ENCODE results near the gene RIN3.

RIN3 gene

DNA sequence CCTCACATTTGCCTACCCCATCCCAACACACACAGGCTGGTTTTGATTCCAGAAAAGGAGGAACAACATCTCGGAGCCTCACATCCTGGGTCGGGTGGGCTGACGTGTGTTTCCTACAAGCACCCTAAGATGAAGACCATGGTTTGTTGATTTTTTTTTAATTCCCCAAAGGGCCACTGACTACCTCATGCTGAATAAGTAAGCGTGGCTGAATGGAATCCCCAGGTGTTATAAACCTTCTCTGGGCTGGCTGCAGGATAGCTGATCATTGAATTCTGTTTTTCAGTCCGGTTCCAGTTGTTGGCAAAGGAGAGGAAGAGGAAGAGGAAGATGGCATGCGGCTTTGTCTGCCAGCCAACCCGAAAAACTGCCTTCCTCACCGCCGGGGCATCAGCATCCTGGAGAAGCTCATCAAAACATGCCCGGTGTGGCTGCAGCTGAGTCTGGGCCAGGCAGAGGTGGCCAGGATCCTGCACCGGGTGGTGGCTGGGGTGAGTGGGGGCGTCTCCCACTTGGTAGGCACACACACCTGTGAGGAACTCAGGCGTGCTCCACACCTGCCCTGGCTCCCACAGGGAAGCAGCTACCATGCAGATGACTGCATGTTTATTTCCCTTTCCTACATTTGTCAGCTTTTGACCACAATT, 42.0 kb downstream of the RIN3 start:
- DNase-seq (ENCODE audit: low read depth in 2 of 2): no peak

DNA sequence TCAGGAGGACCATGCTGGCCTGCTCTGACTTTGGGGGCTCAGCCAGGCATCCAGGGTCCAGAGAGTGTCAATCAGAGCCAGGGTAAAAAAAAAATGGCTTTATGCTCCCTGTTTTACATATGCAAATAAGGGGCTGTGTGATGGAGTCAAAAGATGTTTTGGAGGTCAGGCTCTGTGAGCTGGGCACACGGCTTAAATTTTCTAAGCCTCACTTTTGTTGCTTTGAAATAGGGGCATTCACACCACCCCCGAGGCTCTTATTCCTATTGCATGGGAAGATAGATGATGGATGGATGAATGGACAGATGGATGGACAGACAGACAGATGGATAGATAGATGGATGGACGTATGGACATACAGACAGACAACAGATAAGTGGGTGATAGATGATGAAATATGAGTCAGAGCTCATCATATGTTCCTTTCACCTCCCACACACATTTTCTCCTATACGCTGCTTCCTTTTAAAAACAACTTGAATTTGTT, 42.7 kb downstream of the RIN3 start:
- no peak for DNase-seq (ENCODE audit: low read depth in 2 of 2)

DNA sequence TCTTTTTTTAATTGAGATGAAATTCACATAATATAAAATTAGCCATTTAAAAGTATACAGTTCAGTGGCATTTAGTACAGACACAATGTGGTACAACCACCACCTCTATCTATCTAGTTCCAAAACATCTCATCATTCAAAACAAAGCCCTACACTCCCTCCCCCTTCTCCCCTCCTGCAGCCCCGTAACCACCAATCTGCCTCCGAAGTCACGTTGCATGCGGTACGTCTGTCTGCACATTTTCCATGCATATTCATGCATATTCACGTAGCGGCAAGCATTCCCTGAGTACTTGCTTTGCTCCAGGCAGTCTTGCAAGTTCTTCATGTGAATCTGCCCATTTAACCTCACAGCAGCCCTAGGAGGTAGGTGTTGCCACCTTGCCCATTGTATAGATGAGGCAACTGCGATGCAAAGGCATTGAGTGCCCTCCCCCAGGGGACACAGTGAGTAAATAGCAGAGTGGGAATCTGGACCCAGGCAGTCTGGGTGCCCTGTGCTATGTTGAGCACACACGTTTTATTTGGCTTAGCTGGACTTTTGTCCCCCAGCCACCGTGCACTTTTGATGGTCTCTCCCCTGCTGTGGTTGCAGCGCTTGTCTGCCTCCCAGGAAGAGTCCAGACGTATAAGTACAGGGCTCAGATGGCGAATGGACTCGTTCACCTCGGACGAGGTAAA, 43.4 kb downstream of the RIN3 start:
- no peak for DNase-seq (ENCODE audit: low read depth in 2 of 2)

DNA sequence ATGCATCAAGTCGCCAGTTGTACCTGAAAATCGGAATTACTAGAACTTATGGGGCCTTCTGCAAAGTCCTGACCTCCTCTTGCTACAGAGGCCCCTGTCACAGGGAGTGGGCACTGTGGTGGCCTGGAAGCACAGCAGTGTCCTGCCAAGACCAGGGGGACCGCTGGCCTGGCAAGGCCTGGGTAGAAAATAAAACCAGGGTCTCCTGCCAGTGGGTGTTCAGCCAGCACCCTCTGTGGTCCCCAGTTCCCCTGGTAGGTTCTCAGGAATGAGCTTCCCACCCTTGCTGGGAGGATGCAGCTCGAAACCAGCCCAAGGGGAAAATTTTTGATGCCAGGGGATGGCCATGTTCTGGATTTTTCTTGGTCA, 43.9 kb downstream of the RIN3 start:
- DNase-seq (ENCODE audit: low read depth in 2 of 2): no peak

DNA sequence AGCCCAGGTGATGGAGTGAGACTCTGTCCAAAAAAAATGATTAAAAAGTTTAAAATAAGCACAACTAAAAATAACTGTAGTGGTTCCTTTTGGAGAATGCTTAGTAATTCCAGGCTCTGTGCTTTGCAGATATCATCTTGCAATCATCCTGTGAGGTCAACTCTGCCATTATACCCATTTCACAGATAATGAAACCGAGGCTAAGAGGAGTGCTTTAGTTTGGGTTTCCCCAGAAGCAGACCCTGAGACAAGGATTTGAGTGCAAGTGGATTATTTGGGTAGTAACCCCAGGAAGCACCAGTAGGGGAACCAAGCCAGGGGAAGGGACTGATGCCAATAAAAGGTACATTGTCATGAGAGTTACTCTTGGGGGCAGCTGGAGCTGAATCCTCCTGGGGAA, 44.7 kb downstream of the RIN3 start:
- no peak for DNase-seq (ENCODE audit: low read depth in 2 of 2)

DNA sequence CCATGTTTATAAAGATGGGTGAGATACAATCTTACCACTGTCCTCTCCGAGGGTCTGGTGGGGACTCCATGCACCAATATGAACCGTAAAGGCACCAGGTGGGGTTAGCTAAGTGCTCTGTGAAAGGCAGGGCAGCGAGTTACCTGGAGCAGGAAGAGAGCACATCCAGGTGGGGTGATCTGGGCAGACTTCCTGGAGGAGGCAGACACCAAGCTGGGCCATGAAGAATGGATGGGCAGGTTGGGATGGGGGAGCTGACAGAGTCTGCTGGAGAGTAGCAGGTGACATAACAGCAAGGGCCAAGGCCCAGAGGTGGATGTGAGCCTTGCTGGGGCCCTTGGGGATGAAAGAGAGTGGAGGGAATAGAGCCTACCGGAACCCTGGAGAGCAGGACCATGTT, 45.9 kb downstream of the RIN3 start:
- no peak for DNase-seq (ENCODE audit: low read depth in 2 of 2)

DNA sequence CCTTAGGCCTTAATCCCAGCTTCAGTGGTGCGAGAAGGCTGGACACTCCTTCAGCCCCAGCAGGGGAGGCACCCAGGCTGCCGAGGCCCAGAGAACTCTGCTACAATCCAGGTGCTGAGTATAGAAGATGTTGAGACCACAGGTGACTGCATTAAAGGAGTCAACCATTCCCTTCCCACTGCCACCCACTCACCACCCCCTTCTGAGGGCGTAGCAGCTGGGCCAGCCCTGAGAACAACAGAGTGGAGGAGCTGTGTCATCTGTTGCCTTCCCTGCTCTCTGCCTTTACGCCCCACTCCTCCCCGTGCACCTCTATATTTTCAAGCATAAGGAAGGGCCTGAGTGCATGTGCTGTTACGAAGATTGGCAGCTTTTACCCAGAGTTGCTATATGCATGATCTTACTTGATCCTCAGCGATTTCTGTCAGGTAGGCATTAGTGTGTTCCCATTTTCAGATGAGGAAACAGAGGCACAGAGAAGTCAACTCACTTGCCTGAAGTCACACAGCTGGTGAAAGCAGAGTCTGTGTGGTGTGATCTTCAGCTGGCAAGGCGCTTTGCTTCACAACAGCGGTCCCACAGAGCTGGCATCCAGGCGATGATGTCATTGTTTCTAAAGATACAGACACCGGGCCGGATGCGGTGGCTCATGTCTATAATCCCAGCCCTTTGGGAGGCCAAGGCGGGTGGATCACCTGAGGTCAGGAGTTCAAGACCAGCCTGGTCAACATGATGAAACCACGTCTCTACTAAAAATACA, 46.7 kb downstream of the RIN3 start:
- no peak for DNase-seq (ENCODE audit: low read depth in 2 of 2)

DNA sequence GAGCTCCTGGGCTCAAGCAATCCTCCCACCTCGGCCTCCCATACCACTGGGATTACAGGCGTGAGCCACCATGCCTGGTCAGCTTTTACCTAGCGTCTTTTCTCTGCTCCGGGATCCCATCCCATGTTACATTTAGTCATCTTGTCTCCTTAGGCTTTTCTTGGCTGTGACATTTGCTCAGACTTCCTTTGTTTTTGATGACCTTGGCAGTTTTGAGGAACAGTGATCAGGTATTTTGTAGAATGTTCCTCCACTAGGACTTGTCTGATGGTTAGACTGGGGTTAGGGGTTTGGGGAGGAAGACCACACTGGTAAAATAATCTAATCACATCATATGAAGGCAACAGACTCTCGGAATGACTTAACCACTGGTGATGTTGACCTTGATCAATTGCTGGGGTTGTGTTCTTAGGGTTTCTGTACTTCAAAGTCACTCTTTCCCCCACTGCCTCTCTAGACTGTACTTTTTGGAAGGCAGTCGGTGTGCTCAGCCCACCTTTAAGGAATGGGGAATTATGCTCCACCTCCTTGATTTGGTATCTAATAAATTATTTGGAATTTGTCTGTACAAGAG, 48.4 kb downstream of the RIN3 start:
- DNase-seq (ENCODE audit: low read depth in 2 of 2): no peak

DNA sequence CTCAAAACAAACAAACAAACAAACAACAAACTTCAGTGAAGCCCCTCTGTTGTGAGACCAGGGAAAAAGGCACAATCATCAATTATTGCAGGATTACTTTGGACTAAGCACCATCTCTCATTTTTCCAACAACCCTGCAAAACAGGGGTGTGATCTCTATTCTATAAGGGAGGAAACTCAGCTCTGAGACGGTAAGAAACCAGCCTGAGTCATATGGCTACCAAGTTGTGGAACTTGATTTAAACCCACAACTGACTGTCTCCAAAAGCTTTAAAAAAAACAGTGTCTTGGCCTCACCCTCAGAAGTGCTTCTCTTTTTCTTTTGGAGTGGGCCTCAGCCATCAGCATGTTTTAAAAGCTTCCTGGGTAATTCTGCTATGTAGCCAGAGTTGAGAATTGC, 49.8 kb downstream of the RIN3 start:
- DNase-seq (ENCODE audit: low read depth in 2 of 2): no peak

DNA sequence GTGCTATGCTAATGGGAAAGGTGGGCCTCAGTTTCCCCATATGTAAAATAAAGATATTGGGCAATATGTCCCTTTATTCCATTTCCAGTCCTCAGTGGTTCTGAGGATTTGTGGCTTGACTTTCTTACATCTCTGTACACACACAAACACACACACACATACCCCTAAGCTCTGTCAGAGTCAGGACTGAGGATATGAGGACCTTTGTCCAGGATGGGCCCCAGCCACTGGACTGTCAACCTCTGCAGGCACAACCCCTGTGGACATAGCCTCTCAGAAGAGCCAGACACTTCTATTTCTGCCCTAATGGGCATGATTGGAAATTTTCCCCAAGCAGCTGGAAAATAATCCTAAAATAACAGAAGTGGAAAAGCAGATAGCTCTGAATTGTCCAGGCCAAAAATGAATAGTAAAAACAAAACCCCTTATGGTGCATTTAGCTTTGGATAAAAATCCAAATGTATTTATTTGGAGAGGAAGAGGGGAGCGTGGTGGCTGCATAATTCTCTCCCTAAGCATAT, 50.2 kb downstream of the RIN3 start:
- DNase-seq (ENCODE audit: low read depth in 2 of 2): no peak

DNA sequence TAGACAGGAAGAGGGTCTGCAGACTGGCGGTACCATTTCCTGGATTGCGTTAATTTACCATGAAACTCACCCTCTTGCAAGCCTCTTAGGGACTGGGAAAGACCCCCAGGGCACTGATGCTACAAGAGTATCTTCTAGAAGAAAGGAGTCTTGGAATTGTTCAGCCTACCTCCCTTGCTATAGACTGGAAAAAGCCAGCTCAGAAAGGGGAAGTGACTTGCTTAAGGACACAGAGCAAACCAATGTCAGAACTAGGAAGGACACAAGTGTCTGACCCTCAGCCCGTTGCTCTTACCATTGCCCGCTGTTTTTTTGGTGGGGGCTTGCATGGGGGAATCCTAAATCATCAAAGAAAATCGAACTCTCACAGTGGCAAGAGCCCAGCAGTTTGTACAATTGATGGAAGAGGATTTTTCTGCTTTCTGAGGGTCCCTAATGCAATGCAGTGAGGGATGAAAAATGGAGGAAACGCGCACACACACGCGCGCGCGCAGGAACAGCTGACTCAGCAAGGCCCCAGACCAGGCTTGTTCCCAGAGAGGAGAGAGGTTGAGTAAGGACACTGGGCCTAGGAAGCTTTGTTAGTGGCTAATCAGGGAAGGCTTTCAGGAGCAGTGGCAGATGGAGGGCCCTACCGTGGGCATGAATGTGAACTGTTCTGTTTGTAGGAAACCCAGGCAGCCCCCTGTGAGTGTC, 50.9 kb downstream of the RIN3 start:
- no peak for DNase-seq (ENCODE audit: low read depth in 2 of 2)

DNA sequence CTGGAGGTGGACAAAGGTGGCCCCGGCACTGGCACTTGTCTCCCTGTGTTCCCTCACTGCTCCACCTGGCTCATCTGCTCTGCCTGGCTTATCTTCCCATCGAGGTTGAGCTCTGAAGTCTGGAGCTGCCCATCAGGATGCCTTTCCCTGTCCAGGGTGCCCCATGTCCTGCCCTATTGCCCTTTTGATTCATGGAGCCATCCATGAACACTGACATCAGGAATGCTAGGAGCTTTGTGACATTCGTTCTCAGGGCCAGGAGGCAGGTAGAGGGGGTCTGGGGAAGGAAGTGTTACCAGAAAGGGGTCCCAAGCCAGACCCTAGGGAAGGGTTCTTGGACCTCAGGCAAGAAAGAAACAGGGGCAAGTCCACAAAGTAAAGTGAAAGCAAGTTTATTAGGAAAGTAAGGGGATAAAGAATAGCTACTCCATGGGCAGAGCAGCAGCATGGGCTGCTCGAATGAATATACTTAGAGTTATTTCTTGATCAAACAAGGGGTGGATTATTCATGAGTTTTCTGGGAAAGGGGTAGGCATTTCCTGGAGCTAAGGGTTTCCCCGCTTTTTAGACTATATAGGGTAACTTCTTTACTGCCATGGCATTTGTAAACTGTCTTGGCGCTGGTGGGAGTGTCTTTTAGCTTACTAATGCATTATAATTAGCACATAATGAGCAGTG, 51.6 kb downstream of the RIN3 start:
- DNase-seq (ENCODE audit: low read depth in 2 of 2): no peak

DNA sequence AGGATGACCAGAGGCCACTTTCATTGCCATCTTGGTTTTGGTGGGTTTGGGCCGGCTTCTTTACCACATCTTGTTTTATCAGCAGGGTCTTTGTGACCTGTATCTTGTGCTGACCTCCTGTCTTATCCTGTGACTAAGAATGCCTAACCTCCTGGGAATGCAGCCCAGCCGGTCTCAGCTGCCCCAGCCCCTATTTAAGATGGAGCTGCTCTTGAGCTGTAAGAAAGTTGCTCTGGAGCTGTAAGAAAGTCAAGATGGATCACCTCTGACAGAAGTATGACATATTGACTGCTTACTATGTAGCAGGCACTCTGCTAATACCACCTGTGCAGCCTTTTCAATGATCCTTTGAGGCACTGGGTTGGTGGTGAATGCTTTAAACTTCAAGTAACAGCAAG, 52.1 kb downstream of the RIN3 start:
- DNase-seq (ENCODE audit: low read depth in 2 of 2): no peak

DNA sequence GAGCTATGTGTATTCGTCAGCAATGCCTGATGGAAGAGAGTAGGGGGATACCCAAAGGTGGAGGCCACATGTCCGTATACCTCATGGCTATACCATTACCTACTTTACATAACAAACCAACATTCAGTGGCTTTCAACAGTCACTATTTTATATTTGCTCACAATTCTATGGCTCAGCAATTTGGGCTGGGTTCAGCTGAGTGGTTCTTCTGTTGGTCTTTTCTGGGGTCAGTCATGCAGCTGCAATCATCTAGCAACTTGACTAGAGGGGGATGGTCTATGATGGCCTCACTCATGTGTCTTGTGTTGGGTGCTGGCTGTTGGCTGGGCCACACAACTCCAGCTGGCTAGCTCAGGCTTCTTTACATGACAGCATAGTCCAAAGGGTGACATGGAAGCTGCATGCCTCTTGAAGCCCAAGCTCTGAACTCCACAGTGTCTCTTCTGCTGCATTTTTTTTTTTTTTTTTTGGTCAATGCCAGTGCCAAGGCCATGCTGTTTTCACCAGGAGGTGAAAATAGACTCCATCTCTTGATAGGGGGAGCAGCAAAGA, 53.7 kb downstream of the RIN3 start:
- DNase-seq (ENCODE audit: low read depth in 2 of 2): no peak

DNA sequence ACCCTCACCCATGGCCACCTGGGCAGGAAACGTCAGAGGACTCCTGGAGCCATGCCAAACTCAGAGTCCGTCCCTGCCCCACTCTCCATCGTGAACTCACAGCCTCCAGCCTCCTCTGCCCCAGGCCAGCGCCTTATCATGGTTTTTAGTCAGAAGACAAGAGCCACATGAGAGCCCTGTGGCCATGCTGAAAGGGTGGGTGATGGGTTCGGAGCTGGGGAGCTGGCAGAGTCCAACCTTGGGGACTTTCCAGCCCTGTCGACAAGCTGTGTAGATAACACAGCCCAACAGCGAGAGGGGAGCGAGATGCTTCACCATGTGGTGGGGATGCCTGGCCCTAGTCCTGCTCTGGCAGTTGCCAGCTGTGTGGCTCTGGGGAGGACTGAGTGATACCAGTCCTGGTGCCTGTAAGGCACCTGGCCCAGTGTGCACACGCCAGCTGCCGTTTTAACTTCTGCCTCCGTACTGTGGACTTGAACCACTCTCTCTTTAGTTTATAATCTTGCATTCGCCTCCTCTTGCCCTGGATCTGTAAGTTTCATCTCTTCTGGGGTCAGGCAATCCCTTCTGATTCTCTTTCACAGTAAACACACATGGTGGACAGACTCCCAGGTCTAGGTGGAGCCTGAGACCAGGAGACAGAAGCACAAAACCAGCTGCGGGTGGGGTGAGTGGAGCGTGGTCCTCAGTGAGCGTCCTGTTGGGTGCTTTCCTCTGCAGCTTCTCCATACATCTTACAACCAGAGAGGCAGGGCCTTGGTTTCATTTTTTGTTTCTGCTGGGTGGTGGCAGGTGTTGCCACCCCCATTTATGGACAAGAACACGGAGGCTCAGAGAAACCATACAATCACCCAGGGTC, 55.3 kb downstream of the RIN3 start:
- no peak for DNase-seq (ENCODE audit: low read depth in 2 of 2)

DNA sequence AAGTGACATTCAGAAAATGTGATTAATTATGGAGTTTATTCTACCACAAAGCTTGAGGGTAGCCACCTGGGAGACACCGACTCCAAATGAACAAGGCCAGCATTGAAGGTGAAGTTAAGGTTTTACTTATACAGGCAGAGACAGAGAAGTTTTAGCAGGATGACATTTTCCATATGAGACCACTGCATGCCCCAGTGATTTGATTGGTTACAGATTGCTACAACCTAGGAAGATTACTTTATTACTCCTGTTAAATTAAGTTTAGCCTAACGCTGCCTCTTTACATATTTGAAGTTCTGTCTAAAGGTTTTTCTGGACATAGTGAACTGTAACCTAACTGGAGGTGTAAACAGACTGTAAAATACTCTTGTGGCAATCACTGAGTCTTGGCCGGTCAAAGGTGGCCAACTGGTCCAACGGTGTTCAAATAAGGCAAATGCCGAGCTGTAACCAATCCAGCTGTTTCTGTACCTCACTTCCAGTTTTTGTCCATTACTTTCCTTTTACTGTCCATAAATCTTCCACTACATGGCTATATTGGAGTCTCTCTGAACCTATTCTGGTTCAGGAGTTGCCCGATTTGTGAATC, 57.2 kb downstream of the RIN3 start:
- DNase-seq (ENCODE audit: low read depth in 2 of 2): no peak

DNA sequence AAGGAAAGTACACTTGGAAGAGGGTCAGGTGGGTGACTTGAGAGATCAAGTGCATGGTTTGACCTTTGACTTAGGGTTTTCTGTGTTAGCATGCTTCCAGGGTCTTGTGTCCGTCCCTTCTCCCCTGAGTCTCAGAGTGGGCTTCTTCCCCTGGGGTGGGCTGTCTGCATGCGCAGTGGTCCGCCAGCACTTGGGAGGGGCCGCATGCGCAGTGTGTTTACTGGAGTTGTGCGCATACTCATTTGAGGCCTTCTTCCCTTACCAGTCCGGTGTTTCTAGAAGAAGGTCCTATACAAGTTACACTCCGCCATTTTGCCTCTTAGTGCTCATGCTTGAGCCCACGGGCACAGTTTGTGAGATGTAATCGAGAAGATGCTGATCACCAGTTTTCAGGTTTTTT, 58.5 kb downstream of the RIN3 start:
- DNase-seq (ENCODE audit: low read depth in 2 of 2): no peak

DNA sequence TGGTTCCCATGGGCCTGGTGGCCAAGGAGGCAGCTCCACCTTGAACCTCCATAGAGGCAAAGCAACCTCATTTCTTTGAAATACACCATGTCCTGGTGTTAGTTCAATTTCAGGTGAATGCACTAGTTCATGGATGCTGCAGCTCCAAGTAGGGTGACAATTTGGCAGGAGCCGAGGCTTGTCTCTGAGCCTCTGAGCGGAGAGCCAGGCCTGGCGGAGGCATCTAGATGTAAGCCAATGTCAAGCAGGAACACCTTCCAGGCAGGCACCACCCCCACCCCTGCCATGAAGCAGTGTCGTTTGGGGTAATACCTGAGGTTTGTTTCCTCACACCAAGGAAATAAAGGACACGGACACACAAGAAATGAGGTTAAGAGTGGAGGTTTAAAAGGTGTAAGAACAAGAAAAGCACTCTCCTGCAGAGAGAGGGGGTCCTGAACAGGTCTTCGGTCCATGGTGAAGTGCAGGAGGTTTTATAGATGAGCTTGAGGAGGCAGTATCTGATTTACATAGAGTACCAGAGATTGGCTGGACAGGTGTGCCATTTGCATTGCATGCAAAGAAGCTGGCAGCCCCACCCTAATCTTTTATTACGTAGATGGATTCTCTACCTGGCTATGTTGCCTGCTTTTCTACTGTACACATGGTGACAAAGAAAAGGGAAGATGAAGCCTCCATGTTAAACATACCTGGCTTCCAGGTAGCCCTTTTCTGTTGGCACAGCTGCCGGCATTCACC, 60.3 kb downstream of the RIN3 start:
- no peak for DNase-seq (ENCODE audit: low read depth in 2 of 2)
